ENCODE results near the gene NCAPG. TPM values are rescaled to one million over a fixed set of nuclear protein-coding genes. Genes with fewer than 3 reads are reported as not detected.

Gene NCAPG
- total and polyA plus RNA-seq, 2 donors from 2014 or later = 0.19 to 0.91 TPM

- Histone ChIP-seq H3K9me3 (ENCODE audit: control insufficient read depth in 2 of 3, insufficient read depth in 1 of 3, low read length in 3 of 3) (no peaks in the 10 kb centered on the region), H3K9ac (ENCODE audit: low read length in 3 of 3) (no peak overlapping the region), H3K4me1 (ENCODE audit: control insufficient read depth in 2 of 3, insufficient read depth in 2 of 3, low read depth in 1 of 3, low read length in 3 of 3) (peaks cover 0 to 1% (median 0%) of the 10 kb centered on the region in 3 donors), H3K27me3 (ENCODE audit: control insufficient read depth, insufficient read depth, low read length) (peaks cover 5% of the 10 kb centered on the region), H3K27ac (ENCODE audit: low read depth in 2 of 2, low read length in 2 of 2) (no peak overlapping the region), H3K36me3 (ENCODE audit: control insufficient read depth in 2 of 3, insufficient read depth in 3 of 3, low read length in 3 of 3) (no peaks in the 10 kb centered on the region), H3K4me3 (ENCODE audit: low read length in 3 of 3) (no peak overlapping the region)
- FAIRE-seq = no peak
- DNase-seq = no peak
- intact Hi-C loops (cut with DNase I) = no loop called here
- no peak for TF ChIP-seq CTCF (IDR thresholded peaks at IDR 0.05; ENCODE audit: borderline replicate concordance, extremely low read depth, insufficient read depth)
These were observed 24.9 kb upstream of the NCAPG start for GRCh38 chr4:17785858-17786257.

- Histone ChIP-seq H3K4me1 (ENCODE audit: control insufficient read depth in 2 of 3, insufficient read depth in 2 of 3, low read depth in 1 of 3, low read length in 3 of 3) (no peaks in the 10 kb centered on the region), H3K27me3 (ENCODE audit: control insufficient read depth, insufficient read depth, low read length) (peaks cover 5% of the 10 kb centered on the region), H3K9ac (ENCODE audit: low read length in 3 of 3) (no peak overlapping the region), H3K9me3 (ENCODE audit: control insufficient read depth in 2 of 3, insufficient read depth in 1 of 3, low read length in 3 of 3) (no peaks in the 10 kb centered on the region), H3K36me3 (ENCODE audit: control insufficient read depth in 2 of 3, insufficient read depth in 3 of 3, low read length in 3 of 3) (no peaks in the 10 kb centered on the region), H3K27ac (ENCODE audit: low read depth in 2 of 2, low read length in 2 of 2) (no peak overlapping the region), H3K4me3 (ENCODE audit: low read length in 3 of 3) (no peak overlapping the region)
- no peak for TF ChIP-seq CTCF (IDR thresholded peaks at IDR 0.05; ENCODE audit: borderline replicate concordance, extremely low read depth, insufficient read depth)
- no peak for DNase-seq
- FAIRE-seq = no peak
- intact Hi-C loops (cut with DNase I) = no loop called here
These were observed 24.2 kb upstream of the NCAPG start for GRCh38 chr4:17786567-17786966.

GRCh38 chr4:17787315-17787714, 23.5 kb upstream of the NCAPG start:
- no peak overlapping the region for H3K27ac ChIP-seq (ENCODE audit: low read depth in 2 of 2, low read length in 2 of 2)
- no peaks in the 10 kb centered on the region for H3K27me3 ChIP-seq (ENCODE audit: control insufficient read depth, insufficient read depth, low read length)
- H3K36me3 ChIP-seq (ENCODE audit: control insufficient read depth in 2 of 3, insufficient read depth in 3 of 3, low read length in 3 of 3) = no peaks in the 10 kb centered on the region
- intact Hi-C loops (cut with DNase I) = no loop called here
- H3K9me3 ChIP-seq (ENCODE audit: control insufficient read depth in 2 of 3, insufficient read depth in 1 of 3, low read length in 3 of 3) = no peaks in the 10 kb centered on the region
- DNase-seq (no peak), FAIRE-seq (no peak)
- no peak overlapping the region for H3K4me3 ChIP-seq (ENCODE audit: low read length in 3 of 3)
- no peaks in the 10 kb centered on the region for H3K4me1 ChIP-seq (ENCODE audit: control insufficient read depth in 2 of 3, insufficient read depth in 2 of 3, low read depth in 1 of 3, low read length in 3 of 3)
- TF ChIP-seq CTCF (IDR thresholded peaks at IDR 0.05; ENCODE audit: borderline replicate concordance, extremely low read depth, insufficient read depth) = no peak
- H3K9ac ChIP-seq (ENCODE audit: low read length in 3 of 3) = no peak overlapping the region

- H3K4me3 ChIP-seq (ENCODE audit: low read length in 3 of 3) = no peak overlapping the region
- no peaks in the 10 kb centered on the region for H3K27me3 ChIP-seq (ENCODE audit: control insufficient read depth, insufficient read depth, low read length)
- DNase-seq (no peak), FAIRE-seq (no peak)
- H3K36me3 ChIP-seq (ENCODE audit: control insufficient read depth in 2 of 3, insufficient read depth in 3 of 3, low read length in 3 of 3) = no peaks in the 10 kb centered on the region
- H3K4me1 ChIP-seq (ENCODE audit: control insufficient read depth in 2 of 3, insufficient read depth in 2 of 3, low read depth in 1 of 3, low read length in 3 of 3) = no peaks in the 10 kb centered on the region
- no peak for TF ChIP-seq CTCF (IDR thresholded peaks at IDR 0.05; ENCODE audit: borderline replicate concordance, extremely low read depth, insufficient read depth)
- no peaks in the 10 kb centered on the region for H3K9me3 ChIP-seq (ENCODE audit: control insufficient read depth in 2 of 3, insufficient read depth in 1 of 3, low read length in 3 of 3)
- no peak overlapping the region for H3K9ac ChIP-seq (ENCODE audit: low read length in 3 of 3)
- intact Hi-C loops (cut with DNase I) = no loop called here
- no peak overlapping the region for H3K27ac ChIP-seq (ENCODE audit: low read depth in 2 of 2, low read length in 2 of 2)
These were observed 21.8 kb upstream of the NCAPG start for GRCh38 chr4:17788956-17789355.

All from kidney (tissue), 14 donors.